GM18502 (cell line): ENCODE results near the gene PARN.
"Not testable (repeated sequence)": the region's sequence is repeated elsewhere in the genome, so short reads cannot be mapped to it uniquely, and the experiment has no call there.

Experiments
- ATAC-seq: cut with Tn5 transposase; IDR thresholded peaks from one replicate; pipeline ENCODE4 v1.9.1; 2021; ENCODE audit warnings: mild to moderate bottlenecking; ENCODE audit not compliant: unreplicated experiment, poor library complexity

The PARN gene

DNA sequence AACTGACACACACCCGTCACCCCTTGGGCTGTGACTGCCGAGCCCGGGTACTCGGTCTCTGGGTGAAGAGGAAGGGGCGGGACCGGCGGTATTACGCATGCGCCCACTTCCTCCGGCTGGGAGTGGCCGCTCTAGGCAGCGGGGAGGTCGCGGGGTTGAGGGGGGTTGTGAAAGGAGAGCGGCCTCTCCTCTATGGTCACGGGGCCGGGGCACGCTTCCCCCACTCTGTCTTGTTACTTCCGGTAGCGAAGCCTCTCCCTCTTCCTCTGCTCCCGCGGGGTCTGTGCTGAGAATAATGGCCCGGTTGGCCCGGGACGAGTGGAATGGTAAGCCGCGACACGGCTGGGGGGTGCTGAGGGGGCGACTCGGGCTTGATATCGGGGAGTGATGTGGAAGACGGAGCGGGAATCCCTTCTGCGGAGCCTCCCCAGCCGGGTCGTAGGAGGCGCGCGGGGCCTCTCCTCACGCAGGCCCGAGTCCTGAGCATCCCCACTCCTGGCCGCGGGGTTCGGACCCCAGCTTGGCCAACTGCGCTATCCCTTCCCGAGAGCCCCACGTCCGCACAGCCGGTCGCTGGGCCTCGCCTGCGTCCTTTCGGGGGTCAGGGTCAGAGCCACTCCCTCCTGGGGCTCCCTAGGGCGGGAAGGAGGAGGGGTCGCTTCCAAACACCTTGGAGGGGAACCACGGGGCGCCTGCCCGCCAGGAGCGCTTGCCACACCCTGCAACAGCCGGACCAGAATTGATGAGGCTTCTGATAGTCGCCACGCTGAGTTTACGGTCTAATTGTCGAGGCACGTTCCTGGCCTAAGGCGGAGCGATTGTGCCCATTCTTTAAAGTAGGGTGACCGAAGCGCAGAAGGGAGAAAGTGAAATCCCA is 2.9 kb upstream of the PARN start, which contains the start of gene BFAR:
Gene BFAR, plus strand, starts transcription at position 259 of the 877 bp plus-strand sequence. CDS start 11,396 bp downstream, outside the sequence.
- ATAC-seq, result peak; percentile 77

DNA sequence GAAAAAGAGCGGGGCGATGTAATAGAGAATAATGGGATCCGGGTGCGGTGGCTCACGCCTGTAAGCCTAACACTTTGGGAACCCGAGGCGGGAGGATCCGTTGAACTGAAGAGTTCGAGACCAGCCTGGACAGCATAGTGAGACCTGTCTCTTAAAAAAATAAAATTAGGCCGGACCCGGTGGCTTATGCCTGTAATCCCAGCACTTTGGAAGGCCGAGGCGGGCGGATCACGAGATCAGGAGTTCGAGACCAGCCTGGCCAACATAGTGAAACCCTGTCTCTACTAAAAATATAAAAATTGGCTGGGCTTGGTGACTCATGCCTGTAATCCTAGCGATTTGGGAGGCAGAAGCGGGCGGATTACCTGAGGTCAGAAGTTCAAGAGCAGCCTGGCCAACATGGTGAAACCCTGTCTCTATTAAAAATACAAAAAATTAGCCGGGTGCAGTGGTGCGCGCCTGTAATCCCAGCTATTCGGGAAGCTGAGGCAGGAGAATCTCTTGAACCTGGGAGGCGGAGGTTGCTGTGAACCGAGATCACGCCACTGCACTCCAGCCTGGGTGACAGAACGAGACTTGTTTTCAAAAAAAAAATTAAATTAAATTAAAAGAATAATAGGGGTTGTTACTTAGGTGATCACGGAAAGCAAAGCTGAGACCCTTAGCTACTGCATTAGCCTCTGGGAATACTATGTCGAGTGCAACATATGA is 715 bp upstream of the PARN start:
- ATAC-seq, result not testable (repeated sequence)

DNA sequence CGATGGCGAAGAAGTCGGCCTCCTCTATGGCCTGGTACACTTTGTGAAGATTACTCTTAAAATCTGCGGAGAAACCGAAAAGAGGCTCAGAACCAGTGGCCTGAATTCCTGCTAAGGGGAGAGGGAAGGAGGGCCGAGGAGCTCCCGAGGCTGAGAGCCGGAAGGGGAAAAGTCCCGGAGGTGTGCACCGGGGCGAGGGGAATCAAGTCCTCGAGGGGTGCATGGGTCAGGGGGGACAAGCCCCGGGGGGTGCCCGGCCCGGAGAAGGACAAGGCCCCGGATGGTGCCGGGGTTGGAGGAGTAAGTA is 495 bp downstream of the PARN start:
- ATAC-seq, result peak; percentile 13

DNA sequence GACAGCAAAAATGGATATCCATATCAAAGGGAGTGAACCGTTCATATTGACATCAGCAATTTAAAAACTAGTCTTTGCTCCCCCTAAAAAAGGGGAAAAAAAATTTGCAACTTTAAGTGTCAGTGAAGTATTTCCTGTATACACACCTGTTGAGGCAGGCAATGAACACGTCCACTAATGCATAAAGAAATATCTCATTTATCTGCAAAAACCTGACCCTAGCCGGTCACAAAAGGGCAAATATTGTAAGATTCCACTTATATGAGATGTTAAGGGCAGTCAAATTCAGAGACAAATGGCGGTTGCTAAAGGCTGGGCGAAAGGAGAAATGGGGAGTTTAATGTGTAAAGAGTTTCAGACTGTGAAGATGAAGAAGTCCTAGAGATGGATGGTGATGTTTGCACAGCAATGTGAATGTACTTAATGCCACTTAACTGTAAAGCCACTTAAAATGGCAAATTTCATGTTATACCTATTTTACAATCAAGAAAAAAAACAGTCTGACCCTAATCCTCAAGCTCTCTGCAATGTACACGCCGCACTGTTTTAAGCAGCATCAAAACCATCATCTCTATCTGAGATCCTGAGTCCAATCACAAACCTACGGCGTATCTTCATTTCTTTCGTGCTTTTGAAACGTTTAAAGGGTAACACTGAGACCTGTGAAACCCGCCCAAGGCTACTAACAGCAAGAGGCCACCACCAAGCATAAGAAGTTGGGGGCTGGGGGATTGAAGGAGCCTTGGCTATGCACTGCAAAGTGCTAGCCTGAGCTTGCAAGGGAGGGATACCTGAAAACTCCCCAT is 1.1 kb downstream of the PARN start:
- ATAC-seq, result no peak

DNA sequence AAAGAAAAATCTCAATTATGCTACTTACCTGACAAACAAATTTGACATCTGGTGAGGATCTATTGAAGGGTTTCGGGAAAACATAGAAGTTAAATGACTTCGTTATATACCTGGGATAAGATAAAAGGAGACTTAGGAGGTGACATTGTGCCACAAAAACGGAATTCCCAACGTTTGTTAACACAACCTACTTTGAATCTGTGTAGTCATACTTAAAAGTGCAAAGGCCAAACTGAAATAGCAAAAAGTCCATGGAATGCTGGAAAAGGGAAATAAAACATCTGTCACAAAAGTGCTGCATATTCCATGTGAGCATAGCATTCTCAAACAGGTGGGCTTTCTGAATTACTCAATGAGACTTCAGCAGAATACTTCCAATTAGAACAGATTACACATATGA is 3.0 kb downstream of the PARN start:
- ATAC-seq, result no peak

DNA sequence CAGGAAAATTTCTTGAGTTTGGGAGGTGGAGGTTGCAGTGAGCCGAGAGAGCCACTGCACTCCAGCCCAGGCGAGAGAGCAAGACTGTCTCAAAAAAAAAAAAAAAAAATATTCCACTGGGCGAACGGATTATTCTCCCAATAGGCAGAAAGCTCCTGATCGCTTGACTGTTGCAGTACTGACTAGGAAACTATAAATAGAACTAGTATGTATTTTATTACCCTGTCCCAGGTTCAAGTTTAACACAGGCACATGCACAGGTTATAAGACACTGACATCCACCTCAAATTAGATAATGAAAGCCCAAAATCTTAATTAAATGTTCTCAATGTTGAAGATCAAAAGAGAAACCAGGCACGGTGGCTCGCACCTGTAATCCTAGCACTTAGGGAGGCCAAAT is 11.5 kb downstream of the PARN start:
- ATAC-seq, result no peak

DNA sequence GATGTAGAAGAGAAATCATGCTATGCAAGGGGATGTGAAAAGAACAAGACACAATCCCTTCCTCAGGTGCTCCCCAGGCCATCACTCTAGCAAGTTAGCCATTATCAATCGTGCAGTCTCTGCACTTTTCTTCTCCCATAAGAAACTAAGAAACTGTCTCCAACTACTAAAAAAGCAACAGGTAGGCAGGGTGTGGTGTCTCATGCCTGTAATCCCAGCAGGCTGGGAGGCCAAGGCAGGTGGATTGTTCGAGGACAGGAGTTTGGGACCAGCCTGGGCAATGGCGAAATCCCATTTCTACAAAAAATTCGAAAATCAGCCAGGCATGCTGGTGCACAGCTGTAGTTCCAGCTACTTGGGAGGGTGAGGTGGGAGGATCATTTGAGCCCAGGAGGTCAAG is 13.8 kb downstream of the PARN start:
- no peak for ATAC-seq

DNA sequence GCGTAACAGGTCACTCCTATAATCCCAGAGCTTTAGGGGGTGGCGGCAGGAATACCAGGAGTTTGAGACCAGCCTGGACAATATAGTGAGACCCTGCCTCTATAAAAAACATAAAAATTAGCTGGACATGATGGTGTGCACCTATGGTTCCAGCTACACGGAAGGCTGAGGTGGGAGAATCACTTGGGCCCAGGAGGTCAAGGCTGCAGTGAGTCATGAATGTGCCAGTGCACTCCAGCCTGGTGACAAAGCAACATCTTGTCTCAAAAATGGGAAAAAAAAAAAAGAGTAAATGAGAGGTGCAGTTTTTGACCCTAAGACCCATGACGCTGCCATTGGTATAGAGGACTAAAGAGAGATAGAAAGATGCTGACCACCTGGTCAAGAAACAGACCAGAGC is 16.1 kb downstream of the PARN start:
- no peak for ATAC-seq

DNA sequence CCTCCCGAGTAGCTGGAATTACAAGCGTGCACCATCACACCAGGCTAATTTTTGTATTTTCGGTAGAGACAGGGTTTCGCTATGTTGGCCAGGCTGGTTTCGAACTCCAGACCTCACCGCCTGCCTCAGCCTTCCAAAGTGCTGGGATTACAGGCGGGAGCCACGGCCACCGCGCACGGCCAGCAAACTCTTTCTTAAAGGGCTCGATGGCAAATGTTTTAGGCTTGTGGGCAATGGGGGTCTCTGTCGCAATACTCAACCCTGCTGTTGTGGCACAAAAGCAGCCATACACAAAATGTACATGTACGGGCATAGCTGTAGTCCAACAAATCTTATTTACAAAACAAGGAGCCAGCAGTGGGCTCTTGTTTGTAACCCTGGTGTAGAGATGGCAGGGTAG is 18.4 kb downstream of the PARN start:
- ATAC-seq, result no peak

DNA sequence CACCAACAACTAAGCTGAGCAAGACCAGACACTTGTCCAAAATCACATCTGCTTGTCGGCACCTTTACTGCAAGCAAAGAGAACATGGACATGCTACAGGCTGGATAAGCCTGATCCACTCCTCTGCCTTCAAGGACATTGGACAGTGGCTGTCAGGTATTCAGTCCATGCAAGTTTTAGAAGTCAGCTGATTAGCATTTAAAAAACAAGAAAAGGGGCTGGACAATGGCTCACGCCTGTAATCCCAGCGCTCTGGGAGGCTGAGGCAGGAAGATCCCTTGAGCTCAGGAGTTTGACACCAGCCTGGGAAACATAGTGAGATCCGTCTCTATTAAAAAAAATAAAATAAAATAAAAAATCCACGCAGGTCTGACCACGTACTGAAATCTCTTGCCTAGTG is 20.3 kb downstream of the PARN start:
- no peak for ATAC-seq

DNA sequence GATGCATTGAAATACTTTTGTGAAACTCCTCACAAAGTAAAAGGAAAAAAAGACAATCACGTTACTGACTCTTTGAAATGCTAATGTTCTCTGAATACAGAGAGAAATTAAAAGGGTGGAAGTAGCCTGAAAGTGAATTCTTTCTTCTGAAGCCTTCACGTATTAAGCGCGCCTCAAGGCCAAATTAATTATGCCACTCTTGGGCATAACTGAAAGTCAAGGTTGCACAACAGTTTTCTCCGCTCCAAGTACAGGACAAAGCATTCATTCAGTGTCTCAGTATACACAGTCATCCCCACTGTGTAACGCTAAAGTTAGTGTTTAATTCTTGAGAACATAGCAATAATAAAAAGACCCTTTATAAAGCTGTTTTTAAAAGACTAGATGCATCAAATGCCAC is 21.5 kb downstream of the PARN start:
- ATAC-seq, result no peak

DNA sequence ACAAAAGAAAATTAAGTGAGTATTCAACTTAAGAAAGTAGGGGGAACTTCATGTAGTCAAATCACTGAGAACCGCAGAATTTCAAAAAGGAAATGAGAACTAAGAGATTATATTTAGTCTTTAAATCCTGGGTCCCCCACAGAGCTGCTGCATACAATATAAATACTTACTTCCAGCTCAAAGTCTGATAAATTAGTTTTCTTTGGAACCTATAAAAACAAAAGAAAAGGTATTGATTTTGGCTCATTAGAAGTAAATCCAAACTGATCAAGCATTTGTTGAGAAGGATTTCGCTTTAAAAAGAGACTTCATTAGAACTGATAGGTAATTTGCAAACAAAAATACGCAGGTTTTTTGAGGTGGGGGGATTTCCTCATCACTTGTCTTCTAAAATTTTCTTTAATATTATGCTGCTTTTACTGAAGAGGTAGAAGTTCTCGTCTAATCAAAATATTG is 21.9 kb downstream of the PARN start:
- ATAC-seq, result no peak

DNA sequence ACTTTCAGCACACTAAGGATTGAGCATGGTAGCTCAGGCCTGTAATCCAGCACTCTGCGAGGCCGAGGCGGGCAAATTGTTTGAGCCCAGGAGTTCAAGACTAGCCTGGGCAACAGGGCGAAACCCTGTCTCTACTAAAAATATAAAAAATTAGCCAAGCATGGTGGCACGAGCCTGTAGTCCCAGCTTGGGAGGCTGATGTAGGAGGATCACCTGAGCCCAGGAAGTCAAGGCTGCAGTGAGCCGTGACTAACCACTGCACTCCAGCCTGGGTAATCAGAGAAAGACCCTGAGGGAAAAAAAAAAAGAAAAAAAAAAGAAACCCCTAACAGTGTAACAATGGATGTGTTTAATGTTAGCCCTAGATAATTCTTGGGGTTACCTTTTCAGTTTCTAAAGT is 24.0 kb downstream of the PARN start:
- ATAC-seq, result peak; percentile 48

DNA sequence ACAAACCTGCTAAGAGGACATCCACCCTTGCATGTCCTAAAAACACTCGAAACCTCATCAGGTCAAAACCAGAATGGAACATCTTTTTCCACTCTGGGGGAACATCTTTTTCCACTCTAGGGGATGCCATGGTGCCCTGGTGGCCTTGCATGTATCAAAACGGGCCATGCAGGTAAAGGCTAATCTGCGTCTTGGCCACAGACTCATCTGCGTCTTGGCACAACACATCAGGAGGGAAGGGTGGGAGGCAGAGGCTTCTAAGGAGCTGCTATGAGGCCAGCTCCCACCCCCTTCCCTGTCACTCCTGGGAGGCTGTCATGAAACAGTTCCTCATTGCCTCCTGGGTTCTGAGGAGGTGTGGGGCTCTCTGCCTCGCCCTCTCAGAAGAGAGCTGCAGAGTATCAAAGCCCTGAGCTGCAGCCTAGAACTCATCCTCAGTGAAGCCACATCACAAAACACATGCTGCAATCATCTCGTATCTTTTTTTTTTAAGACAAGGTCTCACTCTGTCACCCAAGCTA is 27.6 kb downstream of the PARN start:
- no peak for ATAC-seq

DNA sequence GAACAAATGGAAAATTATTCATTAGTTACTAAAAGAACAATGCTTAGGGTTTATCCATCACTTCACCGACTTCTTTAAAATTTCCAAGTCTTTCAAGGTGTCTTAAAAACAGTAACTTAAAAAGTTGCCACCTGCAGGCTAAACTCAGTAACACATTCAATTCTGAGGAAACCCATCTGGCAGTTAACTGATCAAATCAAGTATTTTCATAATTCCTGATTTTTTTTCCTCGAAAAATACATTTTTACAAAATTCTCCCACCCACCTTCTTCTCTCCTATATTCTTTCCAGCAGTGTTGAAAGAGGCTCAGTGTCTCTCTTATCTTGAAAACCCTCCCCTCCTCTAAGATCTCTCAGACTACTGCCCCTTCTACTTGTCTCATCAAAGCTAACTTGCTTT is 29.9 kb downstream of the PARN start:
- no peak for ATAC-seq

DNA sequence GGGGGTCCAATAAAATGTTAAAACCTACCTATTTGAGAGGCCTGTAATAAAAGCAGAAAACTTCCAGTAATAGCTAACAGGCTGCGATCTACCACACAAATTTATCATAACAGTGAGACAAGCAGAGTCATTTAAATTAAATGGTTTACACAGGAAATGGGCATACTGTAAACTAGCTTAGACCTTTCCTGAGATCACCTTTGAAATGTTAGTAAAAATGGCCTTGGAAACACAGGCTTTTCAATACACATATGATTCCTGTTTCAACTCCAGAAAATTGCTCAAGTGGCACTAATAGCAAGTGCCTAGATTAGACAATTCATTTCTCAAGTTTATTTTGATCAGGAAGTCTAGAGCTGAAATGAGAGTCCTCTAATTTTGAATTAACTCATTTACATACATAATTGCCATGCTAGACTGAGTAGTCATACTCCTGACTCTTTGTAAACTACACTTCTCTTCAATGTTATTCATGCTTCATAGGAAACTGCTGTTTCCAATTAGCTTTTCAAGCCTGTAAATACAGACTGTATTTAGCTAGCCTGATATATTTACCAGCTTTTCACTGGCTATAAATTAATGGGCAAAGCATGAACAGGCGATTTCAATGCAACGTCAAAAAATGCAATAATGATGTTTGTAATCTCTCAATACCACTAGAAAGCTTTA is 43.3 kb downstream of the PARN start:
- no peak for ATAC-seq

DNA sequence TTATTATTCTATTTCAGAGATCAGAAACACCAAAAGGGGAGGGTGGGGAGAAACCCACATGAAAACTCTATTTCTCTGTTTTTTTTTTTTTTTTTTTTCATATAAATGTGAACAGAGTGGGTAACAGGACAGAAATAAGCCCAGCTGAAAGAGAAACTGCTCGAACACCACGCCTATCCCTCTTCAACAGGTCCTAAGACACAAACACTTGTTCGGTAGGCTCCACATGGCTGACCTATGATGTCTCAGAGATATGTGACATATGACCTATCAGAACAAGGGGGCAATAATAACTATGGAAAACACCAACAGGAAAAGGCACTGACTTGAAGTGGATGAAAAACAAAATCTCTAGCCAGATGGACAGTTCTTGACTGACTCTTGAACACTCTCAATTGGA is 44.8 kb downstream of the PARN start:
- no peak for ATAC-seq

DNA sequence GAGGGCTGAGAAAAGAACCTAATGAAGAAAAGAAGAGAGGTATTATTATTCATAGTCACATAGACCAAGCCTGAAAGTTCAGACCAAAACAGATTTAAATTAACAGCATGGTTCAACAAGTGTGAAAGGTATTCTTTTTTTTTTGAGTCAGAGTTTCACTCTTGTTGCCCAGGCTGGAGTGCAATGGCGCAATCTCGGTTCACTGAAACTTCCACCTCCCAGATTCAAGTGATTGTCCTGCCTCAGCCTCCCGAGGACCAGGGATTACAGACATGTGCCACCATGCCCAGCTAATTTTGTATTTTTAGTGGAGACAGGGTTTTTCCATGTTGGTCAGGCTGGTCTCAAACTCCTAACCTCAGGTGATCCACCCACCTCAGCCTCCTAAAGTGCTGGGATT is 49.1 kb downstream of the PARN start:
- ATAC-seq, result not testable (repeated sequence)

DNA sequence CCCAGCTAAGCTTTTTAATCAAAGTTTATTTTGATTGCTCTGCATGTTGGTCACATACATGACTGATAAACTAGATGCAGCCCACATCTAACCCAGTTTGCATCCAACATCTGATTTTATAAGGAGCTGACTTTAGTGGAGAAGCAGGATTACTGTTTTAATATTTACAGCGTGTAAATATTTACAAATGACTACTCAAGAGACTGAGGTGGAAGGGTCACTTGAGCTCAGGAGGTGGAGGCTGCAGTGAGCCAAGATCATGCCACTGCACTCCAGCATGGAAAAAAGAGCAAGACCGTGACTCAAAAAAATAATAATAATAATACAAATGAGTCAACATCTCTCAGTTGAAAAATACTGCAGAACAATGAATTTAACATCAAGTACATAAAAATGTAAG is 50.8 kb downstream of the PARN start:
- no peak for ATAC-seq

DNA sequence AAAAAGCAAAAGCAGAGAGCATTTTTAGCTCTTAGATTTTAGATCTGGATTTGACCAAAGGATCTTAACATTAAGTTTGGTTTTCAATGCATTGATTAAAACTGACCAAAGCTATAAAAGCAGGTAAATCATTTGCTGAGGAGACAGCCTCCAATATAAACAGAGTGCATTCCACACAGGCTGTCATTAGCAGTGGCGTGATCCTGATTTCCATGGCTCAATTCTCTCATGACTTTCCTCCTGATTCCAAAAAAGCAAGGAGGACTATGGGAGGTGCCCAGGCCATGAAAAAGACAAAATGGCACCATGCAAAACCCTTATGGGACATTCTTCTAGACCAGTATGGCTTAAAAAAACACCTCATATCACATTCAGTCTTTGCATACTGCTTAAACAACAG is 53.5 kb downstream of the PARN start:
- no peak for ATAC-seq
